Measurements from ENCODE around the gene ASCL5.

- TF ChIP-seq ZBTB33 (IDR thresholded peaks at IDR 0.05) (no peak), RFX5 (IDR thresholded peaks at IDR 0.05; ENCODE audit: low read depth, low read length) (no peak), CHD4 (IDR thresholded peaks at IDR 0.05) (no peak), JUNB (IDR thresholded peaks at IDR 0.05) (no peak), POLR2AphosphoS5 (IDR thresholded peaks at IDR 0.05; ENCODE audit: low read length) (no peak), POLR2A (IDR thresholded peaks at IDR 0.05; ENCODE audit: low read depth, low read length) (no peak), ZNF24 (IDR thresholded peaks at IDR 0.05) (no peak), SMC3 (IDR thresholded peaks at IDR 0.05; ENCODE audit: borderline replicate concordance, low read length) (no peak)
- TF ChIP-seq, protein P1, sequence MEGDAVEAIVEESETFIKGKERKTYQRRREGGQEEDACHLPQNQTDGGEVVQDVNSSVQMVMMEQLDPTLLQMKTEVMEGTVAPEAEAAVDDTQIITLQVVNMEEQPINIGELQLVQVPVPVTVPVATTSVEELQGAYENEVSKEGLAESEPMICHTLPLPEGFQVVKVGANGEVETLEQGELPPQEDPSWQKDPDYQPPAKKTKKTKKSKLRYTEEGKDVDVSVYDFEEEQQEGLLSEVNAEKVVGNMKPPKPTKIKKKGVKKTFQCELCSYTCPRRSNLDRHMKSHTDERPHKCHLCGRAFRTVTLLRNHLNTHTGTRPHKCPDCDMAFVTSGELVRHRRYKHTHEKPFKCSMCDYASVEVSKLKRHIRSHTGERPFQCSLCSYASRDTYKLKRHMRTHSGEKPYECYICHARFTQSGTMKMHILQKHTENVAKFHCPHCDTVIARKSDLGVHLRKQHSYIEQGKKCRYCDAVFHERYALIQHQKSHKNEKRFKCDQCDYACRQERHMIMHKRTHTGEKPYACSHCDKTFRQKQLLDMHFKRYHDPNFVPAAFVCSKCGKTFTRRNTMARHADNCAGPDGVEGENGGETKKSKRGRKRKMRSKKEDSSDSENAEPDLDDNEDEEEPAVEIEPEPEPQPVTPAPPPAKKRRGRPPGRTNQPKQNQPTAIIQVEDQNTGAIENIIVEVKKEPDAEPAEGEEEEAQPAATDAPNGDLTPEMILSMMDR (IDR thresholded peaks at IDR 0.05 in 2 of 3, conservative IDR thresholded peaks at IDR 0.05 in 1 of 3; ENCODE audit: control insufficient read depth in 2 of 3, extremely low read depth in 1 of 3, insufficient read depth in 1 of 3, low read depth in 3 of 3, low read length in 3 of 3): no peak
- TF ChIP-seq, protein P2, sequence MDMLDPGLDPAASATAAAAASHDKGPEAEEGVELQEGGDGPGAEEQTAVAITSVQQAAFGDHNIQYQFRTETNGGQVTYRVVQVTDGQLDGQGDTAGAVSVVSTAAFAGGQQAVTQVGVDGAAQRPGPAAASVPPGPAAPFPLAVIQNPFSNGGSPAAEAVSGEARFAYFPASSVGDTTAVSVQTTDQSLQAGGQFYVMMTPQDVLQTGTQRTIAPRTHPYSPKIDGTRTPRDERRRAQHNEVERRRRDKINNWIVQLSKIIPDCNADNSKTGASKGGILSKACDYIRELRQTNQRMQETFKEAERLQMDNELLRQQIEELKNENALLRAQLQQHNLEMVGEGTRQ (IDR thresholded peaks at IDR 0.05; ENCODE audit: borderline replicate concordance, low read depth, low read length): no peak
Observed at GRCh38 chr1:201089596-201089995, 37.4 kb downstream of the ASCL5 start.
